GM13977 (cell line): ENCODE data around the gene COX6B1.

Source experiments
- DNase-seq: peaks from one replicate; pipeline ENCODE4 v3.0.0; 2012; ENCODE audit warnings: low spot score
- in situ Hi-C: fragments of 300-500 bp; cut with MboI; formaldehyde crosslinking; loops from one replicate; pipeline ENCODE4 v1.12.0; 2022; ENCODE audit warnings: low sequenced_read_pairs, low pct_unique_long_range_greater_than_20kb, mixed read lengths, inconsistent platforms; ENCODE audit not compliant: unreplicated experiment
- TF ChIP-seq, protein P1 (sequence below): IDR thresholded peaks from 2 replicates; pipeline ENCODE4 v1.5.1; 2012; ENCODE audit warnings: mild to moderate bottlenecking, control low read depth; ENCODE audit not compliant: insufficient read depth; ENCODE audit errors: extremely low read depth, missing control alignments

Gene COX6B1

DNA sequence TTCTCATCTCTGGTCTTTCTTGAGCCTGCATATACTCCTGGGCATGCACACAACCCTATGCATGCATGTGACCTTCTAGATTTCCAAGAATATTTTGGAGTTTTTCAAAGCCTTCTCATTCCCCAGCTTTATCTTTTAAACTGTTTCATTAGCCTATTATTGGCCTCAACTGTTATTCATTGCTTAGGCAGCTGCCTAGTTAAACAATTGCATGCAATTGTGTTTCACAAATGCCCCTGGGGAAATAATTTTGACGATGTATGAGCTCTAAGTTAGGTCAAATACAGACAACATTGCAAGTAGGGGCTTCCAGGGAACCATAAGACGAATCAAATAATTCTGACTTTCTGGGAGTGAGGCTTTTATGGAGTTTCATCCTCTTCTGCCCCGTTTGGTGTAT, 15.9 kb downstream of the COX6B1 start:
- no peak for DNase-seq
- in situ Hi-C loops: no loop called here
- TF ChIP-seq, protein P1, sequence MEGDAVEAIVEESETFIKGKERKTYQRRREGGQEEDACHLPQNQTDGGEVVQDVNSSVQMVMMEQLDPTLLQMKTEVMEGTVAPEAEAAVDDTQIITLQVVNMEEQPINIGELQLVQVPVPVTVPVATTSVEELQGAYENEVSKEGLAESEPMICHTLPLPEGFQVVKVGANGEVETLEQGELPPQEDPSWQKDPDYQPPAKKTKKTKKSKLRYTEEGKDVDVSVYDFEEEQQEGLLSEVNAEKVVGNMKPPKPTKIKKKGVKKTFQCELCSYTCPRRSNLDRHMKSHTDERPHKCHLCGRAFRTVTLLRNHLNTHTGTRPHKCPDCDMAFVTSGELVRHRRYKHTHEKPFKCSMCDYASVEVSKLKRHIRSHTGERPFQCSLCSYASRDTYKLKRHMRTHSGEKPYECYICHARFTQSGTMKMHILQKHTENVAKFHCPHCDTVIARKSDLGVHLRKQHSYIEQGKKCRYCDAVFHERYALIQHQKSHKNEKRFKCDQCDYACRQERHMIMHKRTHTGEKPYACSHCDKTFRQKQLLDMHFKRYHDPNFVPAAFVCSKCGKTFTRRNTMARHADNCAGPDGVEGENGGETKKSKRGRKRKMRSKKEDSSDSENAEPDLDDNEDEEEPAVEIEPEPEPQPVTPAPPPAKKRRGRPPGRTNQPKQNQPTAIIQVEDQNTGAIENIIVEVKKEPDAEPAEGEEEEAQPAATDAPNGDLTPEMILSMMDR: no peak

DNA sequence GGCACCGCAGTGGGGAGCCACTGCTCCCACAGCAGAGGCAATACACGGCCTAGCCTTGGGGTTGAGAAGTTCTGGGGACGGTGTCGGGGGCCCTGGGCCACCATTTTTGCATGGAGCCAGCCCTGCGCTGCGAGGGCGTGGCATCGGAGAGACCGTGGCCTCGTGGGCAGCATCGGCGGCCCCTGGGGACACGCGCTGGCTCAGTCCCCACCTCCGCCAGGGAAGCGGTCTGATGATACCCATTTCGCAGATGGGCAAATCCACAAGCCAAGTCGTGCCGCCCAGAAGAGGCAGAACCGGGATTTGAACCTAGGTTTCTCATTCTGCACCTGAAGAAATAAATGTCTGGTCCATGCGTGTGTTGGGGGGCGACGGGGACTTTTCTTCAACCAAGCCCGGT, 17.0 kb downstream of the COX6B1 start:
- in situ Hi-C loops: no loop called here
- TF ChIP-seq, protein P1: no peak
- no peak for DNase-seq

DNA sequence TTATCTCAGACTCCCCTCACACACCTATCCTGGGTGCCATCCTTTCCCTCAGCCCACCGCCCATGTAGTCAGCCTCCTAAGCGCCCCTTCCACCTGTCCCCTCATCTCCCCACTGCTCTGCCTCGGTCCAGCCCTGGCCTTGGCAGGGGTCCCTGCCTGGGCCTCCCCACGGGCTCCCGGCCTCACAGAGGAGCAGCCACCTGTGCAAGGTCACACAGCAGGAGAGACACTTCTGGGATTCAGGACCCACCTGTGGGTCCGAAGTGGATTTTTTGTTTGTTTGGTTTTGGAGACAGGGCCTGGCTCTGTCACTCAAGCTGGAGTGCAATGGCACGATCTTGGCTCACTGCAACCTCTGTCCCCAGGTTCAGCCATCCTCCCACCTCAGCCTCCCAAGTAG, 17.5 kb downstream of the COX6B1 start:
- in situ Hi-C loops: no loop called here
- TF ChIP-seq, protein P1: no peak
- no peak for DNase-seq

DNA sequence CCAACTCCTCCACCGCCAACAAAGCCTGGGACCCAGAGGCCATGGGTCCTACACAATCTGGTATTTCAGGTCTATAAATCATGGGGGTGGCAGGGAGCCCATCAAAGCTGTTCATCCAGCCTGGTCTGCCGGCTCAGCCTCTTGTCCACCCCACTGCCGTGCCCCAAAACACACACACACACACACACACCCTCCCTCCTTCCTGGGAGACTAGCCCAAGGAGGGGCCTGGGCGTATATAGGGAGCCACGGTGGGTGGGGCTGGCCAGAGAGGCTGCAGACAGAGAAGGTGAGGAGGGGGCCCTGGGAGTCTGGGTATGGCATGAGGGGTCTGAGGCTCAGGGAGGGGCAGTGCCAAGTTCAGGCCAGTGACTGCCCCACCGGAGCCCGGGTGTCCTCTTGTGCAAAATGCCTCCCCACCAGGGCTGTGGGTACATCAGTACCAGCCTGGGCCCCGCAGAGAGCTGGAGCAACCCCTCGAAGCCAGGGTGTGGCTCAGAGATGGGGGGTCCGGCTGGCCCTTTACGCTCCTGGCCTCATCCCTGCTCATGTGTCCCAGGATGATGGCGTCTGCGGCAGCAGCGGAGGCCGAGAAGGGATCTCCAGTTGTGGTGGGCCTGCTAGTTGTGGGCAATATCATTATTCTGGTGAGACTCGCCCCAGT, 18.3 kb downstream of the COX6B1 start, which contains the start of gene UPK1A:
TSS of gene UPK1A (plus strand) at position 267 of the 663 bp plus-strand sequence. CDS start at position 563, 296 bp downstream.
- no peak for DNase-seq
- in situ Hi-C loops: no loop called here
- TF ChIP-seq, protein P1: no peak

DNA sequence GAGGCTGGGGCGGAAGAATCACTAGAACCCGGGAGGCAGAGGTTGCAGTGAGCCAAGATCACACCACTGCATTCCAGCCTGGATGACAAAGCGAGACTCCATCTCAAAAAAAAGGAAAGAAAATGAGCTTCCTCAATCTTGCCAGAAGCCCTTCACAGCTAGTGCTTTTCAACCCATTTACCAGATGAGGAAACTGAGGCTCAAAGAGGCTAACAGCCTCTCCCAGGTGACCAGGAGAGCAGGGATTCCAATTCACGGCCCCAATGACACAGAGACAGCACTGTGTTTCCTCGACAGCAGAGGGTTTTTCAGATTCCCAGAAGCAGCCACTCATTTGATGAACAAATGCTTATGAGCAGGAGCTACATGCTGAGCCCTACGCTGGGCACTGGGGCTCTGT, 21.4 kb downstream of the COX6B1 start:
- TF ChIP-seq, protein P1: no peak
- in situ Hi-C loops: no loop called here

DNA sequence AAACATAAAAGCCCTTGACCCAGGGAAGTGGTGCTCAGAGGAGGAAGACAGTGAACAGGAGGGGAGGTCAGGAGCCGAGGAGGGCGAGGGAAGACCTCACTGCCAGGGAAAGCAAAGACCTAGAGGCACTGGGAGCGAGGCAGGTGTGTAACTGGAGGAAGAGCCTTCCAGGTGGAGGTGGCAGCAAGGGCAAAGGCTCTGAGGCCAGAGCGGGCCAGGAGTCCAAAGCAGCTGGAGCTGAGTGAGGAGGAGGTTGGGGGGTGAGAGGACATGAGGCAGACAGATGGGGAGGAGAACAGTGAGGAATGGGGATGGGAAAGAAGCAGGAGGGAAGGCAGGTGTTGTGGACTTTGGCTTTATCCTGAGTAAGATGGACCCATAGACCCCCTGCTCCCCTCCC, 21.9 kb downstream of the COX6B1 start:
- DNase-seq: no peak
- in situ Hi-C loops: no loop called here
- TF ChIP-seq, protein P1: no peak

More for the DNA sequence above, 21.4 kb downstream of the COX6B1 start:
- DNase-seq: no peak
